Body of pancreas (tissue), 4 donors: ENCODE measurements around the gene FKBP1A. TPM values are rescaled to one million over a fixed set of nuclear protein-coding genes. Genes with fewer than 3 reads are reported as not detected.
A peak's percentile ranks its signal among the peaks of the same experiment; 100 is the strongest.

Experiments used
- ATAC-seq: fragments of 150-250 bp; one replicate; pipeline ENCODE4 v1.9.1; 2016
- DNase-seq, 4 donors: peaks; one replicate each; pipeline ENCODE4 v3.0.0-alpha.2; 2019
- H3K27ac ChIP-seq, 4 donors: fragments of 200-600 bp; sonication (generic); 1 replicate in 3 of 4; 2 replicates in 1 of 4; pipeline versions ENCODE4 v1.5.1 to v1.6.1; 2016 to 2019; ENCODE audit warnings: mild to moderate bottlenecking in 1 of 4, mixed read lengths in 1 of 4, moderate library complexity in 1 of 4
- H3K27me3 ChIP-seq, 2 donors: fragments of 200-600 bp; sonication (generic); one replicate each; pipeline ENCODE4 v1.6.0; 2016; ENCODE audit warnings: mild to moderate bottlenecking in 1 of 2
- H3K36me3 ChIP-seq, 2 donors: fragments of 200-600 bp; sonication (generic); replicated peaks in 1 of 2; 2 replicates each; pipeline ENCODE4 v1.5.1; 2016; ENCODE audit warnings: low read depth in 2 of 2; ENCODE audit not compliant: insufficient read depth in 1 of 2
- H3K4me1 ChIP-seq: fragments of 200-600 bp; sonication (generic); one replicate; pipeline ENCODE4 v1.6.0; 2016
- H3K4me3 ChIP-seq, 2 donors: fragments of 200-600 bp; sonication (generic); 1 replicate in 1 of 2; 2 replicates in 1 of 2; pipeline ENCODE4 v1.5.1; 2016 to 2019
- H3K9me3 ChIP-seq, 3 donors: fragments of 200-600 bp; sonication (generic); 1 replicate in 2 of 3; 2 replicates in 1 of 3; pipeline ENCODE4 v1.5.1; 2016
- POLR2A ChIP-seq, 3 donors: fragments of 450-650 bp; IDR thresholded peaks; one replicate each; pipeline ENCODE4 v1.6.1; 2016; ENCODE audit warnings: antibody characterized with exemption in 3 of 3, mild to moderate bottlenecking in 2 of 3
- WGBS, 2 donors: methylation state at CpG; one replicate each; pipeline ENCODE4 v1.1.5; 2017; 5-methylcytosine and 5-hydroxymethylcytosine counted together
- intact Hi-C: fragments of 100-400 bp; cut with DNase I; formaldehyde crosslinking; loops from one replicate; pipeline ENCODE4 v1.15.1; 2023
- total RNA-seq, 2 donors: library from RNA; depleted of rRNA; stranded (reverse); fragments of >200 nt; gene quantifications; one replicate each; pipeline ENCODE4 v1.1.0, GENCODE V29; 2016
- TF ChIP-seq, protein P1 (sequence below), 7 experiments: fragments of 450-650 bp in 4 of 7; fragments of 200-600 bp in 3 of 7; sonication (generic) in 3 of 7; IDR thresholded peaks; one replicate each; pipeline ENCODE4 v1.5.1; 2016 to 2019; ENCODE audit warnings: antibody characterized with exemption in 7 of 7

FKBP1A gene
- total RNA-seq, 2 donors from 2014 or later: 47.5 to 57.7 TPM

DNA sequence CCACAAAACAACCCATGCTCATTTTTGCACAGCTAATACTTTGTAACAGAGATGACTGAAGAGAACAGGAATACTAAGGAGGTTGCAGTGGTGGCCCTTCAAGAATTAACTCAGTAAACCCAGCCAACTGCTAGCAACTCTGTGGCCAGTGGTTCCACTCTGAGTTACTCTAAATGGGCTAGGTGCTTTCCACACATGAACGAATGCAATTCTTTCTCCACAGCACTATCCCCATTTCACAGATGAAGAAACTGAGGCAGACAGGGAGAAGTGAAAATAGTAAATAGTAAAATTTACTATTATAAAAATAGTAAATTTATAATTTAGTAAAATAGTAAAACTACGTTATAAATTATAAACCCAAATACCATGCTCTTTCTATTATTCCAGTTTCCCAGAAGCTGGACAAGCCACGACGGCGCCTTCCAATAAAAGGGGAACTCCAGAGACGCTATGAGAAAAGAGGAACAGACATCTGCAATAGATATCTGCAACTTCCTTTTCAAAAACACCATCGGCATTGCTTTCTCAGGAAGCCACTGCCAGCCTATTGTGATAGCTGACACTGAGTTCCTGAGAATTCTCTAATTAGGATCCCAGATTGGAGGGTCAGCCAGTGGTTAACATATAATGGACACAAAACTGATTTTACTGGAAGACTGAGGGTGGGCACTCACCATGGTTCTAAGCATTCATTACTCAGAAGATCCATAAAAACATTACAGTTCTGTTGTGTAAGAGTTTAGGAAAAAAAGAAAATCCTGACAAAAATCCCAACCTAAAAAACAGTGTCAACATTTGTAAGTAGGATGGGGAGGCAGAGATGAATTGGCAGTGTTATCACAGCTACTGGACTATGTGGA is 16.2 kb downstream of the FKBP1A start:
- 63 to 74% methylated on average over 7 of the region's 7 CpGs for WGBS, 2 donors
- H3K4me1 ChIP-seq: peaks cover 27% of the 10 kb centered on the region
- H3K27ac ChIP-seq: no peak overlapping the region
- peaks cover 0 to 2% of the 10 kb centered on the region in 2 donors for H3K36me3 ChIP-seq
- intact Hi-C loops: no loop called here
- no peaks in the 10 kb centered on the region for H3K27me3 ChIP-seq
- no peak for ATAC-seq
- no peak for DNase-seq
- no peaks in the 10 kb centered on the region for H3K9me3 ChIP-seq
- no peak overlapping the region for H3K4me3 ChIP-seq
- no peak for TF ChIP-seq POLR2A (IDR thresholded peaks at IDR 0.05)
- TF ChIP-seq, protein P1, sequence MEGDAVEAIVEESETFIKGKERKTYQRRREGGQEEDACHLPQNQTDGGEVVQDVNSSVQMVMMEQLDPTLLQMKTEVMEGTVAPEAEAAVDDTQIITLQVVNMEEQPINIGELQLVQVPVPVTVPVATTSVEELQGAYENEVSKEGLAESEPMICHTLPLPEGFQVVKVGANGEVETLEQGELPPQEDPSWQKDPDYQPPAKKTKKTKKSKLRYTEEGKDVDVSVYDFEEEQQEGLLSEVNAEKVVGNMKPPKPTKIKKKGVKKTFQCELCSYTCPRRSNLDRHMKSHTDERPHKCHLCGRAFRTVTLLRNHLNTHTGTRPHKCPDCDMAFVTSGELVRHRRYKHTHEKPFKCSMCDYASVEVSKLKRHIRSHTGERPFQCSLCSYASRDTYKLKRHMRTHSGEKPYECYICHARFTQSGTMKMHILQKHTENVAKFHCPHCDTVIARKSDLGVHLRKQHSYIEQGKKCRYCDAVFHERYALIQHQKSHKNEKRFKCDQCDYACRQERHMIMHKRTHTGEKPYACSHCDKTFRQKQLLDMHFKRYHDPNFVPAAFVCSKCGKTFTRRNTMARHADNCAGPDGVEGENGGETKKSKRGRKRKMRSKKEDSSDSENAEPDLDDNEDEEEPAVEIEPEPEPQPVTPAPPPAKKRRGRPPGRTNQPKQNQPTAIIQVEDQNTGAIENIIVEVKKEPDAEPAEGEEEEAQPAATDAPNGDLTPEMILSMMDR (IDR thresholded peaks at IDR 0.05): no peak

DNA sequence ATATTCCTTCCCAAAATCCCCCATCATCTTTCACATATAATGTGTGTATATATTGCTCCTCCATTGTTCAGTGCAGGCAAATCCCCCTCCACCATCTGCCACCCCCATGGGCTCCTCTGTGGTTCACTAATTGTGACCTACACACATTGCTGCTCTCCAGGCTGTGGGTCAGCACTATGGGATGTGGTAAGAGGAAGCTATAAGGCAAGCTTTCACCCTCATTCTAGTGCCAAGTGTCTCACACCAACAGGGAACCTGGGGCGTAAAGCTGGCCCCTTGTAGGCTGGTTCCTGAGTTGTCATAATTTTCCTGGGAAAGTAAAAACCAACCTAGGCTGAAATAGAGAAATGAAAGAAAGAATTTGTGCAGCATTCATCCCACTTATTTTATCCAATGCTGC is 16.8 kb downstream of the FKBP1A start:
- ATAC-seq (no peak), DNase-seq (no peak)
- H3K36me3 ChIP-seq: peaks cover 0 to 2% of the 10 kb centered on the region in 2 donors
- peaks cover 25% of the 10 kb centered on the region for H3K4me1 ChIP-seq
- no peaks in the 10 kb centered on the region for H3K27me3 ChIP-seq
- no peak overlapping the region for H3K4me3 ChIP-seq
- TF ChIP-seq, protein P1 (IDR thresholded peaks at IDR 0.05): no peak
- TF ChIP-seq POLR2A (IDR thresholded peaks at IDR 0.05): no peak
- H3K9me3 ChIP-seq: no peaks in the 10 kb centered on the region
- H3K27ac ChIP-seq: no peak overlapping the region
- intact Hi-C loops: no loop called here
- WGBS, 2 donors: 79 to 89% methylated on average over 1 of the region's 1 CpG

DNA sequence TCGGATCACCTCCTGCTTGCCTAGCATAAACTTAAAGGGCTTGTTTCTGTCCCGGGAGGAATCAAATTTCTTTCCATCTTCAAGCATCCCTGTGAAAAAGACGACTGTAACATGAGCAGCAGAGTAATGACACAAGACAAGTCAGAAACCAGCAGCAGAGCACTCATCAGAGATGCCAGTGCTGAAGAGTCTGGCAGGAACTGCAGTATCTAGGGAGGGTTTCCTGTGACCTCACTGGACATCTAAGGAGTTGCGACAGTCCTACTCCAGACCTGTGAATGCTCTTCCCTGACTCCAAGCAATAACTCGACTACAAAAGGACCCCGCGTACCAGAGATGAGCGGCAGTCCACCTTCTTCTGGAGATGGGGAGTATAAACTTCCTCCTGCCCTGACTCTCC is 17.3 kb downstream of the FKBP1A start:
- ATAC-seq: peak; percentile 43
- 66 to 77% methylated on average over 8 of the region's 8 CpGs for WGBS, 2 donors
- H3K4me1 ChIP-seq: peaks cover 28% of the 10 kb centered on the region

DNA sequence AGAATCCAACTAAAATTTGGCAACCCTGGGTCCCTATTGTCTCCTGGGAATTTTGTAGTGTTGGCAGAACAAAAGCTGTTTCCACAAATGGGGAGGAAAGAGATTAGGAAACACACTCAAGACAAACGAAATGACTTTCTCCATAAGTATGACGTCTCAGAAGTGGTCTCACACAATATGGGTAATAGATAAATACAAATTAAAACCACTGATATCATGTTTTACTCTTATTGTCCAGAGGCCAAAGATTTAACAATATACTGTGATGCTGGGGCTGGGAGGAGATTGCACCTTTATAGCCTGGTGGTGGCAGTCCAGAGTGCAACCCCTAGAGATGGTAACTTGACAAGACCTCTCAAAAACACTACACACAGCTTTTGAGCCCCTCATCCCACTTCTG is 18.6 kb downstream of the FKBP1A start:
- intact Hi-C loops: no loop called here
- 61 to 74% methylated on average over 2 of the region's 2 CpGs for WGBS, 2 donors
- Histone ChIP-seq H3K4me1 (peaks cover 31% of the 10 kb centered on the region), H3K4me3 (no peak overlapping the region), H3K9me3 (no peaks in the 10 kb centered on the region), H3K27me3 (no peaks in the 10 kb centered on the region), H3K27ac (no peak overlapping the region), H3K36me3 (peaks cover 0 to 2% of the 10 kb centered on the region in 2 donors)
- no peak for DNase-seq
- TF ChIP-seq, protein P1 (IDR thresholded peaks at IDR 0.05): no peak
- TF ChIP-seq POLR2A (IDR thresholded peaks at IDR 0.05): no peak
- no peak for ATAC-seq

More for the DNA sequence above, 17.3 kb downstream of the FKBP1A start:
- intact Hi-C loops: no loop called here
- H3K27me3 ChIP-seq: no peaks in the 10 kb centered on the region
- peaks cover 0 to 2% of the 10 kb centered on the region in 2 donors for H3K36me3 ChIP-seq
- DNase-seq: no peak
- no peak for TF ChIP-seq POLR2A (IDR thresholded peaks at IDR 0.05)
- TF ChIP-seq, protein P1 (IDR thresholded peaks at IDR 0.05): no peak
- no peaks in the 10 kb centered on the region for H3K9me3 ChIP-seq
- no peak overlapping the region for H3K4me3 ChIP-seq
- H3K27ac ChIP-seq: no peak overlapping the region
